Sigmoid colon (tissue), 7 donors: ENCODE data around the gene COQ8A. TPM values are rescaled to one million over a fixed set of nuclear protein-coding genes. Genes with fewer than 3 reads are reported as not detected.

Experiments
- DNase-seq: peaks from one replicate; pipeline ENCODE4 v3.0.0-alpha.2; 2019
- H3K27ac ChIP-seq, 4 donors: fragments of 200-600 bp; sonication (generic); one replicate each; pipeline ENCODE4 v1.5.1; 2016 to 2019; ENCODE audit warnings: mild to moderate bottlenecking in 1 of 4
- H3K27me3 ChIP-seq, 3 donors: fragments of 200-600 bp; sonication (generic); one replicate each; pipeline ENCODE4 v1.5.1; 2019; ENCODE audit warnings: mild to moderate bottlenecking in 1 of 3
- H3K36me3 ChIP-seq, 4 donors: fragments of 200-600 bp; sonication (generic); one replicate each; pipeline ENCODE4 v1.5.1; 2016 to 2019
- H3K4me1 ChIP-seq, 4 donors: fragments of 200-600 bp; sonication (generic); one replicate each; pipeline ENCODE4 v1.5.1; 2017 to 2019
- H3K4me3 ChIP-seq, 4 donors: fragments of 200-600 bp; sonication (generic); one replicate each; pipeline ENCODE4 v1.5.1; 2017 to 2019; ENCODE audit warnings: mild to moderate bottlenecking in 2 of 4, moderate library complexity in 1 of 4
- H3K9me3 ChIP-seq, 4 donors: fragments of 200-600 bp in 3 of 4; sonication (generic) in 3 of 4; one replicate each; pipeline versions ENCODE4 v1.5.1 to v1.6.1; 2013 to 2019
- CTCF ChIP-seq, 4 experiments: fragments of 450-650 bp in 3 of 4; fragments of 200-600 bp in 1 of 4; IDR thresholded peaks; one replicate each; pipeline ENCODE4 v1.5.1; 2016 to 2019; ENCODE audit warnings: antibody characterized with exemption in 4 of 4, mild to moderate bottlenecking in 3 of 4, moderate library complexity in 2 of 4
- EP300 ChIP-seq, 4 donors: sonication (generic); formaldehyde crosslinking; IDR thresholded peaks; one replicate each; pipeline ENCODE4 v1.6.1; 2017; ENCODE audit warnings: antibody characterized with exemption in 4 of 4
- POLR2A ChIP-seq, 2 donors: fragments of 450-650 bp; IDR thresholded peaks; one replicate each; pipeline ENCODE4 v1.6.1; 2016; ENCODE audit warnings: antibody characterized with exemption in 2 of 2, mild to moderate bottlenecking in 2 of 2, moderate library complexity in 2 of 2
- POLR2AphosphoS5 ChIP-seq, 4 donors: sonication (generic); formaldehyde crosslinking; IDR thresholded peaks; one replicate each; pipeline ENCODE4 v1.6.1; 2017; ENCODE audit warnings: antibody characterized with exemption in 4 of 4
- WGBS, 2 donors: extraction: QIAGEN DNeasy Blood & Tissue Kit; methylation state at CpG; one replicate each; pipeline ENCODE4 v1.1.7; 2013; 5-methylcytosine and 5-hydroxymethylcytosine counted together
- intact Hi-C: fragments of 100-400 bp; cut with DNase I; formaldehyde crosslinking; loops from one replicate; pipeline ENCODE4 v1.15.1; 2023
- polyA plus RNA-seq, 3 donors: library from polyadenylated mRNA; stranded (reverse); fragments of 200-250 nt; gene quantifications; one replicate each; pipeline ENCODE4 v1.2.3, GENCODE V29; 2013
- total RNA-seq, 4 donors: library from RNA; depleted of rRNA; stranded (reverse); fragments of >200 nt; gene quantifications; one replicate each; pipeline ENCODE4 v1.1.0, GENCODE V29; 2016
- donor health status: healthy with polysubstance abuse.
- donor health status: Bipolar disorder and iron deficiency.
- donor health status: healthy.

COQ8A gene
- total and polyA plus RNA-seq, 7 donors = 20.3 to 129 (median 60.2) TPM

GRCh38 chr1:226980122-226980560 is 40.0 kb downstream of the COQ8A start:
- H3K4me1 ChIP-seq = peaks cover 0 to 11% (median 7%) of the 10 kb centered on the region in 4 donors
- 95 to 97% methylated on average over 4 of the region's 4 CpGs for WGBS, 2 donors
- no peak overlapping the region for H3K27ac ChIP-seq
- intact Hi-C loops = no loop called here
- H3K9me3 ChIP-seq = no peaks in the 10 kb centered on the region
- no peak for TF ChIP-seq EP300 (IDR thresholded peaks at IDR 0.05)
- TF ChIP-seq CTCF (IDR thresholded peaks at IDR 0.05) = no peak
- TF ChIP-seq POLR2A (IDR thresholded peaks at IDR 0.05) = no peak
- no peak for TF ChIP-seq POLR2AphosphoS5 (IDR thresholded peaks at IDR 0.05)
- H3K27me3 ChIP-seq = no peaks in the 10 kb centered on the region
- peak; percentile 67 for DNase-seq
- H3K4me3 ChIP-seq = no peak overlapping the region
- peaks cover 24 to 79% (median 43%) of the 10 kb centered on the region in 4 donors for H3K36me3 ChIP-seq

- H3K9me3 ChIP-seq = no peaks in the 10 kb centered on the region
- intact Hi-C loops = no loop called here
- H3K27ac ChIP-seq = no peak overlapping the region
These were observed 40.7 kb downstream of the COQ8A start for GRCh38 chr1:226980565-226981385.

GRCh38 chr1:226981386-226981817 is 41.3 kb downstream of the COQ8A start:
- Histone ChIP-seq H3K27me3 (no peaks in the 10 kb centered on the region), H3K4me1 (peaks cover 0 to 3% (median 0%) of the 10 kb centered on the region in 4 donors), H3K9me3 (no peaks in the 10 kb centered on the region), H3K27ac (no peak overlapping the region), H3K36me3 (peaks cover 24 to 91% (median 52%) of the 10 kb centered on the region in 4 donors), H3K4me3 (no peak overlapping the region)
- WGBS, 2 donors = 87 to 93% methylated on average over 12 of the region's 12 CpGs
- intact Hi-C loops = no loop called here
- TF ChIP-seq POLR2AphosphoS5 (IDR thresholded peaks at IDR 0.05) = no peak
- TF ChIP-seq POLR2A (IDR thresholded peaks at IDR 0.05) = no peak
- no peak for TF ChIP-seq CTCF (IDR thresholded peaks at IDR 0.05)
- TF ChIP-seq EP300 (IDR thresholded peaks at IDR 0.05) = no peak
- DNase-seq = peak; percentile 66

More at GRCh38 chr1:226980565-226981385, 40.7 kb downstream of the COQ8A start:
- Histone ChIP-seq H3K36me3 (peaks cover 24 to 85% (median 48%) of the 10 kb centered on the region in 4 donors), H3K4me1 (peaks cover 0 to 5% (median 1%) of the 10 kb centered on the region in 4 donors), H3K4me3 (no peak overlapping the region), H3K27me3 (no peaks in the 10 kb centered on the region)
- no peak for TF ChIP-seq POLR2A (IDR thresholded peaks at IDR 0.05)
- no peak for TF ChIP-seq POLR2AphosphoS5 (IDR thresholded peaks at IDR 0.05)
- no peak for TF ChIP-seq EP300 (IDR thresholded peaks at IDR 0.05)
- peak; percentile 67 for DNase-seq
- WGBS, 2 donors = 92 to 93% methylated on average over 26 of the region's 26 CpGs

- peak; percentile 57 for DNase-seq
- TF ChIP-seq POLR2A (IDR thresholded peaks at IDR 0.05) = no peak
- no peak for TF ChIP-seq POLR2AphosphoS5 (IDR thresholded peaks at IDR 0.05)
- TF ChIP-seq EP300 (IDR thresholded peaks at IDR 0.05) = no peak
- TF ChIP-seq CTCF (IDR thresholded peaks at IDR 0.05) = no peak
- H3K9me3 ChIP-seq = no peaks in the 10 kb centered on the region
- H3K36me3 ChIP-seq = peaks cover 25 to 96% (median 53%) of the 10 kb centered on the region in 4 donors
- H3K4me1 ChIP-seq = peaks cover 0 to 3% (median 0%) of the 10 kb centered on the region in 4 donors
- H3K27ac ChIP-seq = no peak overlapping the region
- intact Hi-C loops = no loop called here
- H3K4me3 ChIP-seq = no peak overlapping the region
- H3K27me3 ChIP-seq = no peaks in the 10 kb centered on the region
- 94 to 96% methylated on average over 18 of the region's 18 CpGs for WGBS, 2 donors
These were observed 41.7 kb downstream of the COQ8A start for GRCh38 chr1:226981838-226982237.

- WGBS, 2 donors = 86 to 95% methylated on average over 31 of the region's 31 CpGs
- TF ChIP-seq POLR2AphosphoS5 (IDR thresholded peaks at IDR 0.05) (no peak), CTCF (IDR thresholded peaks at IDR 0.05) (no peak), POLR2A (IDR thresholded peaks at IDR 0.05) (no peak), EP300 (IDR thresholded peaks at IDR 0.05) (no peak)
- intact Hi-C loops = no loop called here
- no peak overlapping the region for H3K4me3 ChIP-seq
- DNase-seq = peak; percentile 63
- H3K4me1 ChIP-seq = peaks cover 0 to 10% (median 4%) of the 10 kb centered on the region in 4 donors
- no peaks in the 10 kb centered on the region for H3K9me3 ChIP-seq
- H3K27me3 ChIP-seq = no peaks in the 10 kb centered on the region
- no peak overlapping the region for H3K27ac ChIP-seq
- peaks cover 28 to 99% (median 53%) of the 10 kb centered on the region in 4 donors for H3K36me3 ChIP-seq
These were observed 42.5 kb downstream of the COQ8A start for GRCh38 chr1:226982451-226983177.
